K562 (cell line): ENCODE data around the gene TMEM143. TPM values are rescaled to one million over a fixed set of nuclear protein-coding genes. Genes with fewer than 3 reads are reported as not detected.

Experiments
- BCOR ChIP-seq: fragments of 450-650 bp; IDR thresholded peaks from 2 replicates; pipeline ENCODE4 v1.6.1; 2016
- CBX1 ChIP-seq: sonication (generic); IDR thresholded peaks from 2 replicates; pipeline ENCODE4 v1.6.1; 2016; ENCODE audit warnings: antibody characterized with exemption, low read depth, mild to moderate bottlenecking
- CREM ChIP-seq: IDR thresholded peaks from 2 replicates; pipeline ENCODE4 v1.6.1; 2014; ENCODE audit warnings: antibody characterized with exemption, low read depth
- MEF2A ChIP-seq: IDR thresholded peaks from 2 replicates; pipeline ENCODE4 v1.6.1; 2011; ENCODE audit warnings: low read depth, mild to moderate bottlenecking, low read length, moderate library complexity; ENCODE audit not compliant: control insufficient read depth
- POLR2G ChIP-seq: fragments of 200-400 bp; formaldehyde crosslinking; IDR thresholded peaks from 2 replicates; pipeline ENCODE4 v1.6.1; 2017; ENCODE audit warnings: low read depth, mild to moderate bottlenecking, antibody characterized with exemption, low read length, moderate library complexity
- SAFB ChIP-seq: fragments of 200-400 bp; formaldehyde crosslinking; IDR thresholded peaks from 2 replicates; pipeline ENCODE4 v1.6.1; 2017; ENCODE audit warnings: low read depth, low read length, borderline replicate concordance
- SMARCC2 ChIP-seq: fragments of 450-650 bp; IDR thresholded peaks from 2 replicates; pipeline ENCODE4 v1.6.1; 2017; ENCODE audit warnings: antibody characterized with exemption, moderate library complexity, mild to moderate bottlenecking, low read depth
- SP2 ChIP-seq: IDR thresholded peaks from 2 replicates; pipeline ENCODE4 v1.6.1; 2011; ENCODE audit warnings: mild to moderate bottlenecking, low read depth, low read length, moderate library complexity; ENCODE audit not compliant: poor library complexity, severe bottlenecking; ENCODE audit errors: extremely low read depth
- TAF1 ChIP-seq: IDR thresholded peaks from 2 replicates; pipeline ENCODE4 v1.6.1; 2011; ENCODE audit warnings: mild to moderate bottlenecking, low read length, moderate library complexity; ENCODE audit not compliant: insufficient read depth, control insufficient read depth, severe bottlenecking; ENCODE audit errors: extremely low read depth
- ZFP36 ChIP-seq: fragments of 150-350 bp; IDR thresholded peaks from 2 replicates; pipeline ENCODE4 v1.6.1; 2018; ENCODE audit warnings: low read length, low read depth; ENCODE audit not compliant: partially characterized antibody
- ZNF274 ChIP-seq: IDR thresholded peaks from 2 replicates; pipeline ENCODE4 v1.6.1; 2011; ENCODE audit warnings: low read depth, mild to moderate bottlenecking, low read length, moderate library complexity, borderline replicate concordance
- ZNF57 ChIP-seq: fragments of 450-650 bp; formaldehyde crosslinking; IDR thresholded peaks from 2 replicates; pipeline ENCODE4 v1.4.0; 2020; ENCODE audit warnings: mild to moderate bottlenecking, moderate library complexity
- ZNF830 ChIP-seq: fragments of 250-450 bp; sonication (Bioruptor Pico); IDR thresholded peaks from 2 replicates; pipeline ENCODE4 v1.5.0; 2021; ENCODE audit warnings: mild to moderate bottlenecking
- polyA plus RNA-seq, 8 experiments: library from polyadenylated mRNA; depleted of rRNA in 4 of 8; stranded (reverse) in 5 of 8; unstranded in 3 of 8; fragments of >200 nt; fragmentation: Nextera tagmentation in 2 of 8; fragmentation: Illumina TruSeq in 1 of 8; extraction: Ambion mirVana in 2 of 8; extraction: Trizol in 1 of 8; gene quantifications; 2 replicates each; pipeline versions ENCODE4 v1.2.1 to v1.2.3, GENCODE V29; 2011 to 2014; ENCODE audit warnings: inconsistent platforms in 1 of 8, missing spikeins in 1 of 8
- total RNA-seq, 7 experiments: library from RNA; depleted of rRNA in 6 of 7; stranded (reverse); fragments of >200 nt in 6 of 7; fragmentation: Illumina TruSeq in 2 of 7; extraction: Trizol in 2 of 7; gene quantifications; 2 replicates each; pipeline versions ENCODE4 v1.2.1 to v1.2.3, GENCODE V29; 2011 to 2021; ENCODE audit warnings: low replicate concordance in 1 of 7
- TF ChIP-seq, protein P1 (sequence below): fragments of 450-650 bp; formaldehyde crosslinking; IDR thresholded peaks from 2 replicates; pipeline ENCODE4 v1.4.0; 2020; ENCODE audit warnings: mild to moderate bottlenecking, moderate library complexity
- TF ChIP-seq, protein P2 (sequence below), 2 experiments: fragments of 450-650 bp in 1 of 2; sonication (generic) in 1 of 2; formaldehyde crosslinking; conservative IDR thresholded peaks; 2 replicates each; pipeline versions ENCODE4 v1.4.0 to v1.8.1; 2020 to 2022; ENCODE audit warnings: mild to moderate bottlenecking in 1 of 2, missing genetic modification reagents in 1 of 2
- TF ChIP-seq, protein P3 (sequence below): fragments of 450-650 bp; IDR thresholded peaks from 2 replicates; pipeline ENCODE4 v1.6.1; 2016
- TF ChIP-seq, protein P4 (sequence below), 2 experiments: IDR thresholded peaks; 2 replicates each; pipeline ENCODE4 v1.6.1; 2011; ENCODE audit warnings: borderline replicate concordance in 1 of 2, control low read depth in 1 of 2, low read depth in 1 of 2, low read length in 1 of 2, mild to moderate bottlenecking in 1 of 2, mixed read lengths in 1 of 2, moderate library complexity in 1 of 2; ENCODE audit not compliant: insufficient read depth in 1 of 2, insufficient read length in 1 of 2, poor library complexity in 1 of 2, severe bottlenecking in 1 of 2; ENCODE audit errors: extremely low read depth in 1 of 2
- TF ChIP-seq, protein P5 (sequence below): fragments of 250-450 bp; sonication (Bioruptor Pico); IDR thresholded peaks from 2 replicates; pipeline ENCODE4 v1.9.0; 2021; ENCODE audit warnings: mild to moderate bottlenecking
- TF ChIP-seq, protein P6 (sequence below): sonication (generic); formaldehyde crosslinking; IDR thresholded peaks from 2 replicates; pipeline ENCODE4 v1.8.0; 2022; ENCODE audit warnings: mild to moderate bottlenecking, missing genetic modification reagents

The TMEM143 gene
- total and polyA plus RNA-seq, 9 of the 15 experiments (the other 6 are each of a cell fraction or from before 2014, with no cell fraction given) = 0.66 to 8.8 (median 4.3) TPM

DNA sequence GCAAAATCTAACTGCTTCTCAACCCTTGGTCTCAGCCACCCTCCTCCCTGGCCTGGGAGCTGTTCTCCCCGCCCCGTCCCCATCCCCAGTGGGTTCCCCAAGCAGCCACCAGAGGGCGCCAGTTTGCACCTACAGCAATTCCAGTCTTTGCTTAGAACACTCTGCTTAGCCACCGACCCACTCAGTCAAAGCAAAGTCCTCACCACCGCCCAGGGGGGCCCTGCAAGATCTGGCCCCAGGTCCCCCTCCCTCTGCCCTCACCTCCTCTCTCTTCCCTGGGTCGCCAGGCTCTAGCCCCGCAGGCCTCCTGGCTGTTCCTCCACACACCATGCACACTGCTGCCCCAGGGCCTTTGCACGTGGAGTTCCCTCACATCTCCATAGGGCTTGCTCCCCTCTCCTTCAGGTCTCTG lies 12.4 kb downstream of the TMEM143 start (continued):
- TF ChIP-seq MEF2A = no peak
- no peak for TF ChIP-seq ZNF830
- TF ChIP-seq, protein P1, sequence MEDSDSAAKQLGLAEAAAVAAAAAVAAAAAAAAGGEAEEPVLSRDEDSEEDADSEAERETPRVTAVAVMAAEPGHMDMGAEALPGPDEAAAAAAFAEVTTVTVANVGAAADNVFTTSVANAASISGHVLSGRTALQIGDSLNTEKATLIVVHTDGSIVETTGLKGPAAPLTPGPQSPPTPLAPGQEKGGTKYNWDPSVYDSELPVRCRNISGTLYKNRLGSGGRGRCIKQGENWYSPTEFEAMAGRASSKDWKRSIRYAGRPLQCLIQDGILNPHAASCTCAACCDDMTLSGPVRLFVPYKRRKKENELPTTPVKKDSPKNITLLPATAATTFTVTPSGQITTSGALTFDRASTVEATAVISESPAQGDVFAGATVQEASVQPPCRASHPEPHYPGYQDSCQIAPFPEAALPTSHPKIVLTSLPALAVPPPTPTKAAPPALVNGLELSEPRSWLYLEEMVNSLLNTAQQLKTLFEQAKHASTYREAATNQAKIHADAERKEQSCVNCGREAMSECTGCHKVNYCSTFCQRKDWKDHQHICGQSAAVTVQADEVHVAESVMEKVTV (CRISPR knock-in tag) = no peak
- TF ChIP-seq SMARCC2 = no peak
- TF ChIP-seq, protein P2, sequence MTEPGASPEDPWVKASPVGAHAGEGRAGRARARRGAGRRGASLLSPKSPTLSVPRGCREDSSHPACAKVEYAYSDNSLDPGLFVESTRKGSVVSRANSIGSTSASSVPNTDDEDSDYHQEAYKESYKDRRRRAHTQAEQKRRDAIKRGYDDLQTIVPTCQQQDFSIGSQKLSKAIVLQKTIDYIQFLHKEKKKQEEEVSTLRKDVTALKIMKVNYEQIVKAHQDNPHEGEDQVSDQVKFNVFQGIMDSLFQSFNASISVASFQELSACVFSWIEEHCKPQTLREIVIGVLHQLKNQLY (CRISPR knock-in tag; conservative IDR thresholded peaks at IDR 0.05) = no peak
- TF ChIP-seq, protein P3, sequence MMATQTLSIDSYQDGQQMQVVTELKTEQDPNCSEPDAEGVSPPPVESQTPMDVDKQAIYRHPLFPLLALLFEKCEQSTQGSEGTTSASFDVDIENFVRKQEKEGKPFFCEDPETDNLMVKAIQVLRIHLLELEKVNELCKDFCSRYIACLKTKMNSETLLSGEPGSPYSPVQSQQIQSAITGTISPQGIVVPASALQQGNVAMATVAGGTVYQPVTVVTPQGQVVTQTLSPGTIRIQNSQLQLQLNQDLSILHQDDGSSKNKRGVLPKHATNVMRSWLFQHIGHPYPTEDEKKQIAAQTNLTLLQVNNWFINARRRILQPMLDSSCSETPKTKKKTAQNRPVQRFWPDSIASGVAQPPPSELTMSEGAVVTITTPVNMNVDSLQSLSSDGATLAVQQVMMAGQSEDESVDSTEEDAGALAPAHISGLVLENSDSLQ = no peak
- TF ChIP-seq, protein P4, sequence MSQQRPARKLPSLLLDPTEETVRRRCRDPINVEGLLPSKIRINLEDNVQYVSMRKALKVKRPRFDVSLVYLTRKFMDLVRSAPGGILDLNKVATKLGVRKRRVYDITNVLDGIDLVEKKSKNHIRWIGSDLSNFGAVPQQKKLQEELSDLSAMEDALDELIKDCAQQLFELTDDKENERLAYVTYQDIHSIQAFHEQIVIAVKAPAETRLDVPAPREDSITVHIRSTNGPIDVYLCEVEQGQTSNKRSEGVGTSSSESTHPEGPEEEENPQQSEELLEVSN (IDR thresholded peaks at IDR 0.05; ENCODE audit: borderline replicate concordance in 1 of 2, extremely low read depth in 1 of 2, insufficient read depth in 1 of 2, insufficient read length in 1 of 2, low read depth in 1 of 2, low read length in 1 of 2, poor library complexity in 1 of 2, severe bottlenecking in 1 of 2) = no peak
- TF ChIP-seq TAF1 = no peak
- TF ChIP-seq BCOR = peak; percentile 100
- no peak for TF ChIP-seq ZFP36
- no peak for TF ChIP-seq SP2
- no peak for TF ChIP-seq ZNF274
- peak; percentile 98 for TF ChIP-seq CBX1
- TF ChIP-seq ZNF57 (CRISPR knock-in tag) = no peak
- TF ChIP-seq POLR2G = no peak
- TF ChIP-seq, protein P5, sequence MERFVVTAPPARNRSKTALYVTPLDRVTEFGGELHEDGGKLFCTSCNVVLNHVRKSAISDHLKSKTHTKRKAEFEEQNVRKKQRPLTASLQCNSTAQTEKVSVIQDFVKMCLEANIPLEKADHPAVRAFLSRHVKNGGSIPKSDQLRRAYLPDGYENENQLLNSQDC = no peak
- TF ChIP-seq CREM = 0 out of 2 replicates have a peak, but pooled peaks have one; percentile 16
- TF ChIP-seq, protein P6, sequence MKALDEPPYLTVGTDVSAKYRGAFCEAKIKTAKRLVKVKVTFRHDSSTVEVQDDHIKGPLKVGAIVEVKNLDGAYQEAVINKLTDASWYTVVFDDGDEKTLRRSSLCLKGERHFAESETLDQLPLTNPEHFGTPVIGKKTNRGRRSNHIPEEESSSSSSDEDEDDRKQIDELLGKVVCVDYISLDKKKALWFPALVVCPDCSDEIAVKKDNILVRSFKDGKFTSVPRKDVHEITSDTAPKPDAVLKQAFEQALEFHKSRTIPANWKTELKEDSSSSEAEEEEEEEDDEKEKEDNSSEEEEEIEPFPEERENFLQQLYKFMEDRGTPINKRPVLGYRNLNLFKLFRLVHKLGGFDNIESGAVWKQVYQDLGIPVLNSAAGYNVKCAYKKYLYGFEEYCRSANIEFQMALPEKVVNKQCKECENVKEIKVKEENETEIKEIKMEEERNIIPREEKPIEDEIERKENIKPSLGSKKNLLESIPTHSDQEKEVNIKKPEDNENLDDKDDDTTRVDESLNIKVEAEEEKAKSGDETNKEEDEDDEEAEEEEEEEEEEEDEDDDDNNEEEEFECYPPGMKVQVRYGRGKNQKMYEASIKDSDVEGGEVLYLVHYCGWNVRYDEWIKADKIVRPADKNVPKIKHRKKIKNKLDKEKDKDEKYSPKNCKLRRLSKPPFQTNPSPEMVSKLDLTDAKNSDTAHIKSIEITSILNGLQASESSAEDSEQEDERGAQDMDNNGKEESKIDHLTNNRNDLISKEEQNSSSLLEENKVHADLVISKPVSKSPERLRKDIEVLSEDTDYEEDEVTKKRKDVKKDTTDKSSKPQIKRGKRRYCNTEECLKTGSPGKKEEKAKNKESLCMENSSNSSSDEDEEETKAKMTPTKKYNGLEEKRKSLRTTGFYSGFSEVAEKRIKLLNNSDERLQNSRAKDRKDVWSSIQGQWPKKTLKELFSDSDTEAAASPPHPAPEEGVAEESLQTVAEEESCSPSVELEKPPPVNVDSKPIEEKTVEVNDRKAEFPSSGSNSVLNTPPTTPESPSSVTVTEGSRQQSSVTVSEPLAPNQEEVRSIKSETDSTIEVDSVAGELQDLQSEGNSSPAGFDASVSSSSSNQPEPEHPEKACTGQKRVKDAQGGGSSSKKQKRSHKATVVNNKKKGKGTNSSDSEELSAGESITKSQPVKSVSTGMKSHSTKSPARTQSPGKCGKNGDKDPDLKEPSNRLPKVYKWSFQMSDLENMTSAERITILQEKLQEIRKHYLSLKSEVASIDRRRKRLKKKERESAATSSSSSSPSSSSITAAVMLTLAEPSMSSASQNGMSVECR = no peak
- TF ChIP-seq SAFB = no peak
